ENCODE results near the gene ZNF2.
A peak's percentile ranks its signal among the peaks of the same experiment; 100 is the strongest.

The ZNF2 gene

DNA sequence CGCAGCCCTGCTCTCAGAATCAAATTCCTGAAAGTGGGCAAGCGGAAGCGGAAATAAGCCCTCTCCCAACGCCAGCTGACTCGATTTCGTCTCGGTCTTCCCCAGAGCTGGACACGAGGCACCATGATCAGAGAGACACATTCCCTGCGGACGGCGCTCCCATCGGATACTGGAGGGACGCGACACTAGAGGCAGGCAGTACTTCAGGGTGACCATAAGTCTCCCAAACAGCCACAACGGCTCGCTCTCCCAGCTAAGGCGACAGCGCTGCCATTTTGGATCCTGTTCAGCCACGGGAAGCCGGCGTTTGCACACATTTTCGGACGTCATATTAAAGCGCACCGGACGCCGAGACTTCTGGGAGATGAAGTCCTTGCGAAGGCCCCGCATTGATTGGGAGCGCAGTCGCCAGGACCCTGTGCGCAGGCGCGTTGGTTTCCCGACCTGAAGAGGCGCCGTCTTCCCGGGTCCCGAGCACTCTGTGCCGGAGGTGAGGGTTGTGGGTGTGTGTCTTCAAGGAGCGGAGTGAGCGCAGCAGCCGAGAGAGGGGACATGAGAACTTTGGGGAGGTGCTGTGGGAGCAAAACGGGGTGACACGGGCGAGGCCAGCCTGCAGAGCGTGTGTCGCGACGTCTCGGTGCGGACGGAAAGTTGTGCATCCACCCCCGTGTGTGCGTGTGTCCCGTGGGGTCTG lies at the start of gene ZNF2:
ZNF2 (plus strand) TSS at position 439 of the 694 bp plus-strand sequence. CDS start 10,418 bp downstream, outside the sequence.
- peak within 1 kb of the TSS; percentile 88 for H3K4me3 ChIP-seq (ENCODE audit: low read length)
- peak; percentile 99 for DNase-seq (ENCODE audit: low read depth)
- TF ChIP-seq, protein P1, sequence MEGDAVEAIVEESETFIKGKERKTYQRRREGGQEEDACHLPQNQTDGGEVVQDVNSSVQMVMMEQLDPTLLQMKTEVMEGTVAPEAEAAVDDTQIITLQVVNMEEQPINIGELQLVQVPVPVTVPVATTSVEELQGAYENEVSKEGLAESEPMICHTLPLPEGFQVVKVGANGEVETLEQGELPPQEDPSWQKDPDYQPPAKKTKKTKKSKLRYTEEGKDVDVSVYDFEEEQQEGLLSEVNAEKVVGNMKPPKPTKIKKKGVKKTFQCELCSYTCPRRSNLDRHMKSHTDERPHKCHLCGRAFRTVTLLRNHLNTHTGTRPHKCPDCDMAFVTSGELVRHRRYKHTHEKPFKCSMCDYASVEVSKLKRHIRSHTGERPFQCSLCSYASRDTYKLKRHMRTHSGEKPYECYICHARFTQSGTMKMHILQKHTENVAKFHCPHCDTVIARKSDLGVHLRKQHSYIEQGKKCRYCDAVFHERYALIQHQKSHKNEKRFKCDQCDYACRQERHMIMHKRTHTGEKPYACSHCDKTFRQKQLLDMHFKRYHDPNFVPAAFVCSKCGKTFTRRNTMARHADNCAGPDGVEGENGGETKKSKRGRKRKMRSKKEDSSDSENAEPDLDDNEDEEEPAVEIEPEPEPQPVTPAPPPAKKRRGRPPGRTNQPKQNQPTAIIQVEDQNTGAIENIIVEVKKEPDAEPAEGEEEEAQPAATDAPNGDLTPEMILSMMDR (IDR thresholded peaks at IDR 0.05; ENCODE audit: insufficient read depth, low read depth, low read length, missing control alignments), result peak; percentile 5

DNA sequence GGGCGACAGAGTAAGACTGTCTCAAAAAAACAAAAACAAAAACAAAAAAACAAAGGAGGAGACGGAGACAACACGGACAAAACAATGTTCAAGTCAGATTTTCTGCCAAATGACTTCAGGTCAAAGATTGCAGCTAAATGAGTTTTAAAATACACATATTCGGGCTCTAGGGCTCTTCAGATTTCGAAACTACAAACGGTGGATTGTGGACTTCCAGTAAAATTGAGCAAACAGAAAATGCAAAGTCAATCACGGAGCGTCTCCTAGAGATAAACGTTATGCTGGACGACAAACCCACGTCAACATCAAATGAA lies 44.6 kb upstream of the ZNF2 start:
- no peak for DNase-seq (ENCODE audit: low read depth)
- peak overlapping the region; percentile 96 for H3K4me3 ChIP-seq (ENCODE audit: low read length)
- TF ChIP-seq, protein P1 (IDR thresholded peaks at IDR 0.05; ENCODE audit: insufficient read depth, low read depth, low read length, missing control alignments), result no peak

DNA sequence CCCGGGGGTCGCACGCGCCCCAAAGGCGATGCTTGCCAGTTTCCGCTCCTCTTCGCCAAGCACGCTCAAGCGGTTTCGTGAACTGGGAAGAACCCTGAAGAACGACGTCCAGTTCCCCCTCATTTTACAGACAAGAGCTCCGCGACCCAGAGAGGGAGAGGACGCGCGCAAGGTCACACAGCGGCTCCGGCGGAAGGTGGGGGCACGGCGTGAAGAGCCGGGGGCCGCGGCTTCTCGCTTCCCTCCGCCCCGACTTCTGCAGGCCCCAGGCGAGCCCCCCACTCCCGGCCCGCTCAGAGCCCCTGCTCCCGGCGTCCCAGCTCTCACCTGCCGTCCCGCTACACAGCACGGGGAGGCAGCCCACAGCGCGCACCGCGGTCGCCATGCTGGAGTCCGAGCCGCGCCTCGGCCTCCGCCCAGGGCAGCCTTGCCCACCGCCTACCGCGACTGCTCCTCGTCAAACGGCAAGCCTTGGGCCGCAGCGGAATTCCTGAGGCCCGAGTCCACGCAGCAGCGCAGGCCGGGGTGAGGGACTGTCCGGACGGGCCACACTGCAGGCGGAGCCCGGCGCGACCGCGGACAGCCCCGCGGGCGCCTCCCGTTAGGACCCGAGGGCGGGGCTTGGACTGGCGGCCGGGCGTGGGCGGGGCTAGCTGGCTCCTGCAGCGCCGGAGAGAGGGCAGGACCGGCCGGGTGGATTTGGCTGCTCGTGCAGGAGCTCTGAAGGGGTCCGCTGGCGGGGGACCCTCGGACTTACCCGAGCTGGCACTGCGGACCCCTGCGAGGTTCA lies 44.0 kb upstream of the ZNF2 start, which contains the start of gene MRPS5:
MRPS5 (minus strand) TSS at position 402 of the 790 bp plus-strand sequence; CDS start at position 385, 17 bp downstream.
- TF ChIP-seq, protein P1 (IDR thresholded peaks at IDR 0.05; ENCODE audit: insufficient read depth, low read depth, low read length, missing control alignments), result no peak
- peak within 1 kb of the TSS; percentile 96 for H3K4me3 ChIP-seq (ENCODE audit: low read length)
- DNase-seq (ENCODE audit: low read depth), result peak; percentile 70

DNA sequence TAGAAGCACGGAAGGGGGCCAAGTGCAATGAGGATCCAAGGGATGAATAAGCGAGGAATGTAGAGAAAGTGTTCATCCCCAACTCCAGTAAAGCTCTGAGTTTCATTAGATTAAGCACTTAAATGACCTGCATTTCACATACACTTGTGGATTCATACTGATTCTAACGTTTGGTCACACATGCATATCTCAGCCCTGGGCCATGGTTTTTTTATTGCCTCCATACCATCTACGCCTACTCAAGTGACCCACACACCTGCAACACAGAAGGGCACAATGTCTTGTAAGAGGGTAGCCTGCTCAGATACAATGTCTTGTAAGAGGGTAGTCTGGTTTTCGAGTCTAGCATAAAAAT lies 43.4 kb upstream of the ZNF2 start:
- TF ChIP-seq, protein P1 (IDR thresholded peaks at IDR 0.05; ENCODE audit: insufficient read depth, low read depth, low read length, missing control alignments), result no peak
- peak overlapping the region; percentile 96 for H3K4me3 ChIP-seq (ENCODE audit: low read length)
- no peak for DNase-seq (ENCODE audit: low read depth)

DNA sequence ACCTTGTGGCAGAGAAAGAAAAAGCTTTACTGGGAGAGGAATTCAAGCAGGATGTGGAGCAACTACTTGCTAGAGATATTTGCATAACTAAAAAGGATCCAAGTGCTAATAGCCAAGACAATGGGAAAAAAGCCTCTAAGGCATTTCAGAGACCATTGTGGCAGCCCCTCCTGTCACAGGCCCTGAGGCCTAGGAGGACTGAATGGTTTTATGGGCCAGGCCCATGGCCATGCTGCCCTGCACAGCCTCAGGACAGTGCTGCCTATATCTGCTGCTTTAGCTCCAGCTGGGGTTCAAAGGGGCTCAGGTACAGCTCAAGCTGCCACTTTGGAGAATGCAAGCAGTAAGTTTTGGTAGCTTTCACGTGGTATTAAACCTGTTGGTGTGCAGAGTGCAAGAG lies 26.9 kb upstream of the ZNF2 start:
- no peak overlapping the region for H3K4me3 ChIP-seq (ENCODE audit: low read length)
- DNase-seq (ENCODE audit: low read depth), result no peak

DNA sequence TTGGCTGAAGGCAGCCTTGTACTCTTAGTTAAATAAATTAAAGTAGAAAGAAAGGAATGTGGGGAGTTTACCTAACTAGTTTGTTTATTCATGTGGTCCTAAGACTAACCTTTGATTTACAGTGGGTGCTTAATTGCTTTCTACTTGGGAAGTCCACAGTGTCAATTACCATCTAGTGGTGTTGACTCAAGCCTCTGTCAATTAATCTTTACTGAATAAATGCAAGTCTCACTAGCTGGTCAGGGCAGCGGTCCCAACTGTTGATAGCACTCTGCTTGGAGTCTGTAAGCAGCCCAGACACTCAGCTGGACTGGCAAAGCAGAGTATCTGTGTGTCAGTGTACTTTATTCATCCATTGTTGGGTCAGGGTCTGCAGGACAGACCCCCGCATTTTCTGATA lies 21.8 kb upstream of the ZNF2 start:
- no peak for DNase-seq (ENCODE audit: low read depth)
- TF ChIP-seq, protein P1 (IDR thresholded peaks at IDR 0.05; ENCODE audit: insufficient read depth, low read depth, low read length, missing control alignments), result no peak

More for the DNA sequence above, 26.9 kb upstream of the ZNF2 start:
- TF ChIP-seq, protein P1 (IDR thresholded peaks at IDR 0.05; ENCODE audit: insufficient read depth, low read depth, low read length, missing control alignments), result no peak

More for the DNA sequence above, 21.8 kb upstream of the ZNF2 start:
- no peak overlapping the region for H3K4me3 ChIP-seq (ENCODE audit: low read length)

All from epithelial cell of esophagus (primary cell).